Measurements from ENCODE around the gene S100A13. TPM values are rescaled to one million over a fixed set of nuclear protein-coding genes. Genes with fewer than 3 reads are reported as not detected.

Gene S100A13
- total RNA-seq, 1 experiment from 2014 or later, result 238 TPM

DNA sequence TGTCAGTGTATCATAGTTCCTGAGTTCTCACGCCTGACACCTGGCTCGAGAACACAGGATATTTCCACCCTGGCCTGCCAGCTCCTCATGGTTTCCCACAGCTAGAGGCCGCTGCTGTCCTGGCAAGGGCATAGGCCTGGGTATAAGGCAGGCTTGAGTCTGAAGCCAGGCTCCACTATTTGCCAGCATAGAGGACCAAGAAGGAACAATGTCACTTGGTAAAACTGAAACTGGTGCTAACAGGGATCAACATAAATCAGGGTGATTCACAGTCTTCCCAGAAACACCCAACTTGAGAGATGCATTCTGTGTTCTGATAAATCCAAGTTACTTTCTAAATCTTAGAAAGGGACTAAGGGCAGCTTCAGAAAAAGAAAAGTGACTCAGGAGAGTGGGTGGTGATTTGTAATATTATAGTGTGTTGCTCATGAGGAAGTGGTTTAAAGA, 54.7 kb downstream of the S100A13 start:
- Mint-ChIP-seq H3K36me3 (ENCODE audit: insufficient read depth, unreplicated experiment) (peaks cover 23% of the 10 kb centered on the region), H3K4me3 (ENCODE audit: unreplicated experiment) (no peak overlapping the region), H3K27me3 (ENCODE audit: insufficient read depth, unreplicated experiment) (no peaks in the 10 kb centered on the region), H3K4me1 (ENCODE audit: low read depth, unreplicated experiment) (peaks cover 65% of the 10 kb centered on the region), H3K9me3 (ENCODE audit: unreplicated experiment) (no peaks in the 10 kb centered on the region), H3K27ac (ENCODE audit: unreplicated experiment) (peak overlapping the region; percentile 29)
- ChIA-PET CTCF (interaction anchor here (0.6 to 3.1 kb wide), 12 partner anchors 28 to 62 kb away, joined by 3 to 25 read pairs (median 4); partner anchors contain the start of genes CHTOP, S100A1, S100A13 and S100A14), POLR2A (interaction anchor here (0.6 to 1.2 kb wide), 2 partner anchors 62 to 82 kb away, joined by 3 to 5 read pairs; no protein-coding TSS in a partner anchor)
- no peaks in the 10 kb centered on the region for H3K9me3 ChIP-seq
- H3K36me3 ChIP-seq (ENCODE audit: control insufficient read depth, insufficient read depth, low read length), result no peaks in the 10 kb centered on the region
- no TSS peak for BruUV-seq (replicated peaks)
- H3K4me3 ChIP-seq (ENCODE audit: low read depth, low read length), result no peak overlapping the region
- peak; percentile 63 to 69 for DNase-seq
- TF ChIP-seq, protein P1, sequence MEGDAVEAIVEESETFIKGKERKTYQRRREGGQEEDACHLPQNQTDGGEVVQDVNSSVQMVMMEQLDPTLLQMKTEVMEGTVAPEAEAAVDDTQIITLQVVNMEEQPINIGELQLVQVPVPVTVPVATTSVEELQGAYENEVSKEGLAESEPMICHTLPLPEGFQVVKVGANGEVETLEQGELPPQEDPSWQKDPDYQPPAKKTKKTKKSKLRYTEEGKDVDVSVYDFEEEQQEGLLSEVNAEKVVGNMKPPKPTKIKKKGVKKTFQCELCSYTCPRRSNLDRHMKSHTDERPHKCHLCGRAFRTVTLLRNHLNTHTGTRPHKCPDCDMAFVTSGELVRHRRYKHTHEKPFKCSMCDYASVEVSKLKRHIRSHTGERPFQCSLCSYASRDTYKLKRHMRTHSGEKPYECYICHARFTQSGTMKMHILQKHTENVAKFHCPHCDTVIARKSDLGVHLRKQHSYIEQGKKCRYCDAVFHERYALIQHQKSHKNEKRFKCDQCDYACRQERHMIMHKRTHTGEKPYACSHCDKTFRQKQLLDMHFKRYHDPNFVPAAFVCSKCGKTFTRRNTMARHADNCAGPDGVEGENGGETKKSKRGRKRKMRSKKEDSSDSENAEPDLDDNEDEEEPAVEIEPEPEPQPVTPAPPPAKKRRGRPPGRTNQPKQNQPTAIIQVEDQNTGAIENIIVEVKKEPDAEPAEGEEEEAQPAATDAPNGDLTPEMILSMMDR (IDR thresholded peaks at IDR 0.05; ENCODE audit: insufficient read depth in 1 of 2, low read depth in 1 of 2, low read length in 1 of 2, severe bottlenecking in 1 of 2, unreplicated experiment in 1 of 2), result peak in 1 of 2 experiments; percentile 70
- intact Hi-C loops (cut with micrococcal nuclease; ENCODE audit: unreplicated experiment), result loop anchor here (1.0 to 2.0 kb wide), 2 partner anchors 45 to 54 kb away; partner anchors contain the start of gene S100A13
- no peaks in the 10 kb centered on the region for H3K27me3 ChIP-seq (replicated peaks; ENCODE audit: control insufficient read depth, insufficient read depth, low read length)
- H3K4me1 ChIP-seq, result peaks cover 58% of the 10 kb centered on the region

DNA sequence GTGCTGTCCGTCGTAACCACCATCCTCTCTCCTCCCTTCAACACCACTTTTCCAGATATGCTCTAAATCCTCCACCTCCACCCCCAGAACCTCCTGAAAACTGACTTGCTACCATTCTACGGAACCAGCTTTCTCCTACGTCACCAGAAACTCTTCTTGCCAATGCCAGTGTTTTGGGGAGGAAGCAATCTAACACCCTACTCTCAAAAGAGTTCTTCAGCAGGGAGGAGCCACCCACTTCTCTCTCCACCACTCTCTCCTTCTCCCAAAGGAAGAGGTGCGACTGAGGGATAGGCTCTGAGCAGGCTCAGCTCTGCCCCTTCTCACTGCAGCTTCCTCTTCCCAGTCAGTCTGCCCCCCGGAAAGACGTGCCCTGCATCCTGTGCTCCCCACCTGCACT, 55.6 kb downstream of the S100A13 start:
- Mint-ChIP-seq H3K9me3 (ENCODE audit: unreplicated experiment) (no peaks in the 10 kb centered on the region), H3K27ac (ENCODE audit: unreplicated experiment) (peak overlapping the region; percentile 29), H3K27me3 (ENCODE audit: insufficient read depth, unreplicated experiment) (no peaks in the 10 kb centered on the region), H3K4me1 (ENCODE audit: low read depth, unreplicated experiment) (peaks cover 65% of the 10 kb centered on the region), H3K4me3 (ENCODE audit: unreplicated experiment) (no peak overlapping the region), H3K36me3 (ENCODE audit: insufficient read depth, unreplicated experiment) (peaks cover 15% of the 10 kb centered on the region)
- CTCF ChIA-PET, result interaction anchor here (0.6 to 3.1 kb wide), 9 partner anchors 27 to 61 kb away, joined by 3 to 25 read pairs (median 4); partner anchors contain the start of genes S100A1, S100A13, S100A14 and S100A16
- H3K9me3 ChIP-seq, result no peaks in the 10 kb centered on the region
- no peak for DNase-seq
- H3K4me3 ChIP-seq (ENCODE audit: low read depth, low read length), result no peak overlapping the region
- TF ChIP-seq, protein P1 (IDR thresholded peaks at IDR 0.05; ENCODE audit: insufficient read depth in 1 of 2, low read depth in 1 of 2, low read length in 1 of 2, severe bottlenecking in 1 of 2, unreplicated experiment in 1 of 2), result no peak
- BruUV-seq (replicated peaks), result no TSS peak
- no peaks in the 10 kb centered on the region for H3K27me3 ChIP-seq (replicated peaks; ENCODE audit: control insufficient read depth, insufficient read depth, low read length)
- POLR2A ChIA-PET, result interaction anchor here (1.1 to 1.7 kb wide), 3 partner anchors 44 to 63 kb away, joined by 3 to 6 read pairs (median 4); partner anchors contain the start of genes S100A13 and S100A14
- intact Hi-C loops (cut with micrococcal nuclease; ENCODE audit: unreplicated experiment), result loop anchor here (1.0 to 2.0 kb wide), 2 partner anchors 46 to 55 kb away; partner anchors contain the start of gene S100A13
- peaks cover 58% of the 10 kb centered on the region for H3K4me1 ChIP-seq
- no peaks in the 10 kb centered on the region for H3K36me3 ChIP-seq (ENCODE audit: control insufficient read depth, insufficient read depth, low read length)

DNA sequence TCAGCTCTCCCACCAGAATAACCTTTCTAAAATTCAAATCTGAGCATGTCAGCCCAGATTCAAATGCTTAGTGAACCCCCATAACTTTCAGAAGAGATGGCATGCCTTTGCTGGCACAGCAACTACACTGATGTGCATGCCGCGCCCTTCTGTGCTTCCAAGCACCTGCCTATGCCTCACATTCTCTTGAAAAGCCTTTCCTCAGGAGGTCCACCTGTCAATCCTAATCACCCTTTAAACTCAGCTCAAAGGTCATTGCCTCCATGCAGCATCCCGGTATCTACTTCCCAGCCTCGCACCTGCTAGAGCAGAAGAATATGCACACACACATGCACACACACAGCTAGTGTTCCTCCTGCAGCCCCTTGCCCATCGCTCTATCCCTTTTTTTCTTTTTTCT, 56.4 kb downstream of the S100A13 start:
- peak; percentile 44 to 63 for DNase-seq
- Mint-ChIP-seq H3K4me3 (ENCODE audit: unreplicated experiment) (no peak overlapping the region), H3K27me3 (ENCODE audit: insufficient read depth, unreplicated experiment) (no peaks in the 10 kb centered on the region), H3K4me1 (ENCODE audit: low read depth, unreplicated experiment) (peaks cover 65% of the 10 kb centered on the region), H3K27ac (ENCODE audit: unreplicated experiment) (peak overlapping the region; percentile 30), H3K36me3 (ENCODE audit: insufficient read depth, unreplicated experiment) (peaks cover 15% of the 10 kb centered on the region), H3K9me3 (ENCODE audit: unreplicated experiment) (no peaks in the 10 kb centered on the region)
- POLR2A ChIA-PET, result interaction anchor here (0.7 to 1.7 kb wide), 4 partner anchors 42 to 63 kb away, joined by 4 to 12 read pairs (median 5); partner anchors contain the start of genes CHTOP, S100A13, S100A14 and S100A16
- no TSS peak for BruUV-seq (replicated peaks)
- Histone ChIP-seq H3K36me3 (ENCODE audit: control insufficient read depth, insufficient read depth, low read length) (no peaks in the 10 kb centered on the region), H3K9me3 (no peaks in the 10 kb centered on the region), H3K4me1 (peaks cover 58% of the 10 kb centered on the region), H3K4me3 (ENCODE audit: low read depth, low read length) (no peak overlapping the region), H3K27me3 (replicated peaks; ENCODE audit: control insufficient read depth, insufficient read depth, low read length) (no peaks in the 10 kb centered on the region)
- TF ChIP-seq, protein P1 (IDR thresholded peaks at IDR 0.05; ENCODE audit: insufficient read depth in 1 of 2, low read depth in 1 of 2, low read length in 1 of 2, severe bottlenecking in 1 of 2, unreplicated experiment in 1 of 2), result no peak
- CTCF ChIA-PET, result interaction anchor here (0.6 to 3.1 kb wide), 8 partner anchors 19 to 75 kb away, joined by 3 to 25 read pairs (median 4); partner anchors contain the start of genes S100A13 and S100A14
- intact Hi-C loops (cut with micrococcal nuclease; ENCODE audit: unreplicated experiment), result no loop called here

All from Caco-2 (cell line).